ENCODE measurements around the gene CFAP54. TPM values are rescaled to one million over a fixed set of nuclear protein-coding genes. Genes with fewer than 3 reads are reported as not detected.

CFAP54 gene
- polyA plus RNA-seq, 3 donors = not detected

GRCh38 chr12:96769400-96769799 lies 280.0 kb downstream of the CFAP54 start:
- H3K27ac Mint-ChIP-seq = no peak overlapping the region
- no peaks in the 10 kb centered on the region for H3K79me2 ChIP-seq (ENCODE audit: insufficient read depth, low read length)
- peaks cover 0 to 5% (median 0%) of the 10 kb centered on the region in 7 donors for H3K9me3 Mint-ChIP-seq
- H3K4me3 Mint-ChIP-seq = no peak overlapping the region
- H3K9me3 ChIP-seq (replicated peaks in 1 of 2; ENCODE audit: control insufficient read depth in 1 of 2, insufficient read depth in 1 of 2, low read length in 2 of 2) = no peaks in the 10 kb centered on the region
- no peak overlapping the region for H2AFZ ChIP-seq (ENCODE audit: insufficient read depth, low read depth, low read length, poor library complexity, severe bottlenecking)
- H4K20me1 ChIP-seq (ENCODE audit: insufficient read depth, low read length) = no peaks in the 10 kb centered on the region
- 96% methylated on average over 3 of the region's 7 CpGs for WGBS (ENCODE audit: insufficient coverage)
- DNase-seq = no peak
- no peaks in the 10 kb centered on the region for H3K27me3 ChIP-seq (ENCODE audit: control insufficient read depth in 2 of 2, insufficient read depth in 2 of 2, low read length in 2 of 2)
- H3K27ac ChIP-seq (ENCODE audit: low read depth in 1 of 2, low read length in 2 of 2) = no peak overlapping the region
- no peak overlapping the region for H3K4me3 ChIP-seq (replicated peaks in 1 of 3; ENCODE audit: low read depth in 2 of 3, low read length in 3 of 3)
- H3K27me3 Mint-ChIP-seq (ENCODE audit: low read depth in 3 of 3) = no peaks in the 10 kb centered on the region
- H3K36me3 ChIP-seq (replicated peaks in 1 of 2; ENCODE audit: control insufficient read depth in 1 of 2, insufficient read depth in 2 of 2, low read length in 2 of 2) = no peaks in the 10 kb centered on the region
- H3K4me1 Mint-ChIP-seq = no peaks in the 10 kb centered on the region
- TF ChIP-seq, protein P1, sequence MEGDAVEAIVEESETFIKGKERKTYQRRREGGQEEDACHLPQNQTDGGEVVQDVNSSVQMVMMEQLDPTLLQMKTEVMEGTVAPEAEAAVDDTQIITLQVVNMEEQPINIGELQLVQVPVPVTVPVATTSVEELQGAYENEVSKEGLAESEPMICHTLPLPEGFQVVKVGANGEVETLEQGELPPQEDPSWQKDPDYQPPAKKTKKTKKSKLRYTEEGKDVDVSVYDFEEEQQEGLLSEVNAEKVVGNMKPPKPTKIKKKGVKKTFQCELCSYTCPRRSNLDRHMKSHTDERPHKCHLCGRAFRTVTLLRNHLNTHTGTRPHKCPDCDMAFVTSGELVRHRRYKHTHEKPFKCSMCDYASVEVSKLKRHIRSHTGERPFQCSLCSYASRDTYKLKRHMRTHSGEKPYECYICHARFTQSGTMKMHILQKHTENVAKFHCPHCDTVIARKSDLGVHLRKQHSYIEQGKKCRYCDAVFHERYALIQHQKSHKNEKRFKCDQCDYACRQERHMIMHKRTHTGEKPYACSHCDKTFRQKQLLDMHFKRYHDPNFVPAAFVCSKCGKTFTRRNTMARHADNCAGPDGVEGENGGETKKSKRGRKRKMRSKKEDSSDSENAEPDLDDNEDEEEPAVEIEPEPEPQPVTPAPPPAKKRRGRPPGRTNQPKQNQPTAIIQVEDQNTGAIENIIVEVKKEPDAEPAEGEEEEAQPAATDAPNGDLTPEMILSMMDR (IDR thresholded peaks at IDR 0.05) = no peak
- no peaks in the 10 kb centered on the region for H3K4me1 ChIP-seq (ENCODE audit: control insufficient read depth in 1 of 2, insufficient read depth in 2 of 2, low read length in 2 of 2)
- no peaks in the 10 kb centered on the region for H3K36me3 Mint-ChIP-seq
- intact Hi-C loops (cut with micrococcal nuclease) = no loop called here
- no peak overlapping the region for H3K9ac ChIP-seq (ENCODE audit: insufficient read depth, low read length, poor library complexity, severe bottlenecking)
- no peak overlapping the region for H3K4me2 ChIP-seq (replicated peaks; ENCODE audit: extremely low read depth, low read length, poor library complexity, severe bottlenecking)

GRCh38 chr12:96770219-96771102 lies 281.1 kb downstream of the CFAP54 start:
- Histone ChIP-seq H3K9me3 (replicated peaks in 1 of 2; ENCODE audit: control insufficient read depth in 1 of 2, insufficient read depth in 1 of 2, low read length in 2 of 2) (no peaks in the 10 kb centered on the region), H3K27me3 (ENCODE audit: control insufficient read depth in 2 of 2, insufficient read depth in 2 of 2, low read length in 2 of 2) (no peaks in the 10 kb centered on the region), H3K27ac (ENCODE audit: low read depth in 1 of 2, low read length in 2 of 2) (no peak overlapping the region), H3K4me3 (replicated peaks in 1 of 3; ENCODE audit: low read depth in 2 of 3, low read length in 3 of 3) (no peak overlapping the region), H3K79me2 (ENCODE audit: insufficient read depth, low read length) (no peaks in the 10 kb centered on the region), H4K20me1 (ENCODE audit: insufficient read depth, low read length) (no peaks in the 10 kb centered on the region), H3K36me3 (replicated peaks in 1 of 2; ENCODE audit: control insufficient read depth in 1 of 2, insufficient read depth in 2 of 2, low read length in 2 of 2) (no peaks in the 10 kb centered on the region), H3K9ac (ENCODE audit: insufficient read depth, low read length, poor library complexity, severe bottlenecking) (no peak overlapping the region), H3K4me1 (ENCODE audit: control insufficient read depth in 1 of 2, insufficient read depth in 2 of 2, low read length in 2 of 2) (no peaks in the 10 kb centered on the region), H2AFZ (ENCODE audit: insufficient read depth, low read depth, low read length, poor library complexity, severe bottlenecking) (no peak overlapping the region), H3K4me2 (replicated peaks; ENCODE audit: extremely low read depth, low read length, poor library complexity, severe bottlenecking) (no peak overlapping the region)
- H3K36me3 Mint-ChIP-seq = no peaks in the 10 kb centered on the region
- WGBS (ENCODE audit: insufficient coverage) = 90% methylated on average over 2 of the region's 3 CpGs
- H3K27ac Mint-ChIP-seq = no peak overlapping the region
- H3K4me1 Mint-ChIP-seq = no peaks in the 10 kb centered on the region
- DNase-seq = no peak
- H3K27me3 Mint-ChIP-seq (ENCODE audit: low read depth in 3 of 3) = no peaks in the 10 kb centered on the region
- H3K4me3 Mint-ChIP-seq = no peak overlapping the region
- peaks cover 0 to 5% (median 0%) of the 10 kb centered on the region in 7 donors for H3K9me3 Mint-ChIP-seq
- intact Hi-C loops (cut with micrococcal nuclease) = no loop called here
- TF ChIP-seq, protein P1 (IDR thresholded peaks at IDR 0.05) = no peak

Measured in CD14-positive monocyte (primary cell).